Upper lobe of left lung (tissue), 6 donors: ENCODE measurements around the gene CDK10. TPM values are rescaled to one million over a fixed set of nuclear protein-coding genes. Genes with fewer than 3 reads are reported as not detected.

ENCODE experiments used
- ATAC-seq, 2 donors: fragments of 200-7000 bp; cut with Tn5 transposase; one replicate each; pipeline ENCODE4 v1.9.1; 2022; ENCODE audit warnings: mild to moderate bottlenecking in 2 of 2, moderate library complexity in 2 of 2; ENCODE audit not compliant: low FRiP score in 2 of 2
- DNase-seq, 2 donors: peaks; one replicate each; pipeline ENCODE4 v3.0.0-alpha.2; 2019 to 2020
- H3K27ac ChIP-seq, 4 donors: fragments of 200-600 bp; sonication (generic); one replicate each; pipeline ENCODE4 v1.5.1; 2016 to 2019
- H3K27me3 ChIP-seq, 4 donors: fragments of 200-600 bp; sonication (generic); one replicate each; pipeline ENCODE4 v1.5.1; 2017 to 2019
- H3K36me3 ChIP-seq, 4 donors: fragments of 200-600 bp; sonication (generic); one replicate each; pipeline ENCODE4 v1.5.1; 2016 to 2019
- H3K4me1 ChIP-seq, 4 donors: fragments of 200-600 bp; sonication (generic); one replicate each; pipeline ENCODE4 v1.5.1; 2018 to 2019
- H3K4me3 ChIP-seq, 4 donors: fragments of 200-600 bp; sonication (generic); one replicate each; pipeline ENCODE4 v1.5.1; 2017 to 2019; ENCODE audit warnings: mild to moderate bottlenecking in 2 of 4, moderate library complexity in 1 of 4
- H3K9me3 ChIP-seq, 4 donors: fragments of 200-600 bp; sonication (generic); one replicate each; pipeline ENCODE4 v1.5.1; 2018 to 2019
- EP300 ChIP-seq, 4 donors: sonication (generic); formaldehyde crosslinking; IDR thresholded peaks; one replicate each; pipeline ENCODE4 v1.5.1; 2017; ENCODE audit warnings: antibody characterized with exemption in 4 of 4, control low read depth in 2 of 4
- POLR2A ChIP-seq, 4 donors: fragments of 450-650 bp; IDR thresholded peaks; one replicate each; pipeline ENCODE4 v1.5.1; 2016 to 2017; ENCODE audit warnings: antibody characterized with exemption in 4 of 4, mild to moderate bottlenecking in 2 of 4
- POLR2AphosphoS5 ChIP-seq, 2 donors: sonication (generic); formaldehyde crosslinking; IDR thresholded peaks; one replicate each; pipeline ENCODE4 v1.5.1; 2017; ENCODE audit warnings: antibody characterized with exemption in 2 of 2
- WGBS, 2 donors: methylation state at CpG; one replicate each; pipeline ENCODE4 v1.1.5; 2017 to 2018; 5-methylcytosine and 5-hydroxymethylcytosine counted together
- total RNA-seq, 6 donors: library from RNA; depleted of rRNA in 4 of 6; stranded (reverse); fragments of >200 nt in 4 of 6; gene quantifications; one replicate each; pipeline versions ENCODE4 v1.1.0 to v1.2.1, GENCODE V29; 2016 to 2021
- TF ChIP-seq, protein P1 (sequence below), 6 experiments: fragments of 450-650 bp in 4 of 6; fragments of 200-600 bp in 2 of 6; sonication (generic) in 2 of 6; IDR thresholded peaks; one replicate each; pipeline ENCODE4 v1.5.1; 2016 to 2019; ENCODE audit warnings: antibody characterized with exemption in 6 of 6
- donor health status: DM: no; HTN: no; CAD: no; lungs with moderate emphysema.
- donor health status: DM: no; HTN: yes; CAD: no; lungs with severe emphysema.

CDK10 gene
- total RNA-seq, 6 donors from 2014 or later: 38.4 to 197 (median 85.3) TPM

DNA sequence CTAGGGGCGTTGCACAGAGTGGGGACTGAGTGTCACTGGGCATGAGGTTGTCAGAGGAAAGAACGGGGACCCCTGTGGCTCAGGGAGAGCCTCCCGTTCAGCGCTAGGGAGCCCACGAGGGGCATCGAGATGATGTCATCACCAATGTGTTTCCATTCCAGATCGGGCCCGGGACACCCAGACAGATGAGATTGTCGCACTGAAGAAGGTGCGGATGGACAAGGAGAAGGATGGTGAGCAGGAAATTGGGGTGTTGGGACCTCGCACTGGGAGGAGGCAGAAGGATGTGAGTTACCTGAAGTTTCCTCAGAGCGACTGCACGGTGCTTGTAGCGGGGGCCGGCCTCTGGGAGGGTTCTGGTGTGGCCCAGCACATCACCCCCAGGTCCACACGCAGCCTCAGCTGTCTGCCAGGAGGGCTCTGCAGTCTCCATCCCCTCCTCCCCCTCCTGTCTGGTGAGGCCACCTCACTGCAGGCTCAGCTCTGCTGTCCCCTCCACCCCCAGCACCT, 4.0 kb downstream of the CDK10 start:
- H3K4me3 ChIP-seq: no peak overlapping the region
- no peaks in the 10 kb centered on the region for H3K9me3 ChIP-seq
- no peak overlapping the region for H3K27ac ChIP-seq
- DNase-seq (no peak), ATAC-seq (no peak)
- TF ChIP-seq EP300 (IDR thresholded peaks at IDR 0.05) (no peak), POLR2AphosphoS5 (IDR thresholded peaks at IDR 0.05) (no peak), POLR2A (IDR thresholded peaks at IDR 0.05) (no peak)
- TF ChIP-seq, protein P1, sequence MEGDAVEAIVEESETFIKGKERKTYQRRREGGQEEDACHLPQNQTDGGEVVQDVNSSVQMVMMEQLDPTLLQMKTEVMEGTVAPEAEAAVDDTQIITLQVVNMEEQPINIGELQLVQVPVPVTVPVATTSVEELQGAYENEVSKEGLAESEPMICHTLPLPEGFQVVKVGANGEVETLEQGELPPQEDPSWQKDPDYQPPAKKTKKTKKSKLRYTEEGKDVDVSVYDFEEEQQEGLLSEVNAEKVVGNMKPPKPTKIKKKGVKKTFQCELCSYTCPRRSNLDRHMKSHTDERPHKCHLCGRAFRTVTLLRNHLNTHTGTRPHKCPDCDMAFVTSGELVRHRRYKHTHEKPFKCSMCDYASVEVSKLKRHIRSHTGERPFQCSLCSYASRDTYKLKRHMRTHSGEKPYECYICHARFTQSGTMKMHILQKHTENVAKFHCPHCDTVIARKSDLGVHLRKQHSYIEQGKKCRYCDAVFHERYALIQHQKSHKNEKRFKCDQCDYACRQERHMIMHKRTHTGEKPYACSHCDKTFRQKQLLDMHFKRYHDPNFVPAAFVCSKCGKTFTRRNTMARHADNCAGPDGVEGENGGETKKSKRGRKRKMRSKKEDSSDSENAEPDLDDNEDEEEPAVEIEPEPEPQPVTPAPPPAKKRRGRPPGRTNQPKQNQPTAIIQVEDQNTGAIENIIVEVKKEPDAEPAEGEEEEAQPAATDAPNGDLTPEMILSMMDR (IDR thresholded peaks at IDR 0.05): no peak
- 92% methylated on average over 16 of the region's 16 CpGs for WGBS, 2 donors
- peaks cover 10 to 20% (median 12%) of the 10 kb centered on the region in 4 donors for H3K4me1 ChIP-seq
- H3K36me3 ChIP-seq: peaks cover 5 to 54% (median 47%) of the 10 kb centered on the region in 4 donors
- no peaks in the 10 kb centered on the region for H3K27me3 ChIP-seq

GRCh38 chr16:89691231-89691985, 4.9 kb downstream of the CDK10 start:
- 95 to 96% methylated on average over 19 to 21 of the region's 21 CpGs for WGBS, 2 donors
- no peak overlapping the region for H3K27ac ChIP-seq
- DNase-seq: no peak
- peaks cover 5 to 64% (median 50%) of the 10 kb centered on the region in 4 donors for H3K36me3 ChIP-seq
- no peak for ATAC-seq
- peaks cover 7 to 23% (median 9%) of the 10 kb centered on the region in 4 donors for H3K4me1 ChIP-seq
- H3K4me3 ChIP-seq: no peak overlapping the region
- H3K9me3 ChIP-seq: no peaks in the 10 kb centered on the region
- no peaks in the 10 kb centered on the region for H3K27me3 ChIP-seq
- TF ChIP-seq POLR2AphosphoS5 (IDR thresholded peaks at IDR 0.05) (no peak), POLR2A (IDR thresholded peaks at IDR 0.05) (no peak), EP300 (IDR thresholded peaks at IDR 0.05) (no peak)
- TF ChIP-seq, protein P1 (IDR thresholded peaks at IDR 0.05): no peak

DNA sequence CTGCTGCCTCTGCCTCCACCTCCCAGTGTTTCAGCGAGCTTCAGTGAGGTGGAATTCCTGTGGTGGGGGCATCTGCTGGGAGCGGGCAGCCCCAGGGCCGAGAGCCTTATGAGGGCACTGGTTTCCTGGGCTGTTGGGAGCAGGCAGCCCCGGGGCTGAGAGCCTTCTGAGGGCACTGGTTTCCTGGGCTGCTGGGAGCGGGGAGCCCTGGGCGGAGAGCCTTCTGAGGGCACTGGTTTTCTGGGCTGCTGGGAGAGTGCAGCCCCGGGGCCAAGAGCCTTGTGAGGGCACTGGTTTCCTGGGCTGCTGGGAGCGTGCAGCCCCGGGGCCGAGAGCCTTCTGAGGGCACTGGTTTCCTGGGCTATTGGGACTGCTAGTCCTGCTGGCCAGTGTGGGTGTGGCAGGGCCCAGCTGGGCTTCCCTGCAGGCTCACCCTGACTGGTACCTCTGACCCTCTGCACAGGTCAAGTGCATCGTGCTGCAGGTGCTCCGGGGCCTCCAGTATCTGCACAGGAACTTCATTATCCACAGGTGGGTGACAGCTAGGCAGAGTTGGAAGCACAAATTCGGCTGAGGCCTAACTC, 5.6 kb downstream of the CDK10 start:
- H3K9me3 ChIP-seq: no peaks in the 10 kb centered on the region
- peaks cover 5 to 71% (median 53%) of the 10 kb centered on the region in 4 donors for H3K36me3 ChIP-seq
- H3K27me3 ChIP-seq: no peaks in the 10 kb centered on the region
- 92 to 97% methylated on average over 6 to 12 of the region's 13 CpGs for WGBS, 2 donors
- DNase-seq (no peak), ATAC-seq (no peak)
- TF ChIP-seq POLR2A (IDR thresholded peaks at IDR 0.05) (no peak), EP300 (IDR thresholded peaks at IDR 0.05) (no peak), POLR2AphosphoS5 (IDR thresholded peaks at IDR 0.05) (no peak)
- TF ChIP-seq, protein P1 (IDR thresholded peaks at IDR 0.05): no peak
- H3K4me1 ChIP-seq: peaks cover 7 to 23% (median 8%) of the 10 kb centered on the region in 4 donors
- no peak overlapping the region for H3K27ac ChIP-seq
- H3K4me3 ChIP-seq: no peak overlapping the region

GRCh38 chr16:89693289-89693731, 6.8 kb downstream of the CDK10 start:
- no peak for TF ChIP-seq POLR2A (IDR thresholded peaks at IDR 0.05)
- TF ChIP-seq, protein P1 (IDR thresholded peaks at IDR 0.05): no peak
- no peak for TF ChIP-seq POLR2AphosphoS5 (IDR thresholded peaks at IDR 0.05)
- no peak for TF ChIP-seq EP300 (IDR thresholded peaks at IDR 0.05)
- Histone ChIP-seq H3K36me3 (peaks cover 5 to 83% (median 63%) of the 10 kb centered on the region in 4 donors), H3K4me1 (peaks cover 0 to 11% (median 0%) of the 10 kb centered on the region in 4 donors), H3K27ac (no peak overlapping the region), H3K9me3 (no peaks in the 10 kb centered on the region), H3K27me3 (no peaks in the 10 kb centered on the region), H3K4me3 (no peak overlapping the region)
- WGBS, 2 donors: 91 to 92% methylated on average over 5 to 11 of the region's 11 CpGs
- DNase-seq: no peak
- ATAC-seq: no peak
